Measurements from ENCODE around the gene LPP.

LPP gene

GRCh38 chr3:188330138-188330537 lies 176.2 kb downstream of the LPP start:
- DNase-seq (ENCODE audit: low read depth, low spot score): no peak

- no peak for DNase-seq (ENCODE audit: low read depth, low spot score)
Measured at GRCh38 chr3:188331166-188331565, 177.2 kb downstream of the LPP start.

GRCh38 chr3:188332085-188332484 lies 178.1 kb downstream of the LPP start:
- DNase-seq (ENCODE audit: low read depth, low spot score): no peak

- no peak for DNase-seq (ENCODE audit: low read depth, low spot score)
Measured at GRCh38 chr3:188335656-188336055, 181.7 kb downstream of the LPP start.

- DNase-seq (ENCODE audit: low read depth, low spot score): no peak
Measured at GRCh38 chr3:188336178-188336577, 182.2 kb downstream of the LPP start.

- DNase-seq (ENCODE audit: low read depth, low spot score): no peak
Measured at GRCh38 chr3:188337232-188337631, 183.3 kb downstream of the LPP start.

GRCh38 chr3:188338086-188338485 lies 184.1 kb downstream of the LPP start:
- DNase-seq (ENCODE audit: low read depth, low spot score): no peak

- DNase-seq (ENCODE audit: low read depth, low spot score): no peak
Measured at GRCh38 chr3:188339410-188340295, 185.7 kb downstream of the LPP start.

- DNase-seq (ENCODE audit: low read depth, low spot score): no peak
Measured at GRCh38 chr3:188341501-188341900, 187.5 kb downstream of the LPP start.

GRCh38 chr3:188342991-188343732 lies 189.2 kb downstream of the LPP start:
- no peak for DNase-seq (ENCODE audit: low read depth, low spot score)

GRCh38 chr3:188343894-188344293 lies 189.9 kb downstream of the LPP start:
- peak; percentile 44 for DNase-seq (ENCODE audit: low read depth, low spot score)

- peak; percentile 87 for DNase-seq (ENCODE audit: low read depth, low spot score)
Measured at GRCh38 chr3:188345223-188345622, 191.3 kb downstream of the LPP start.

- peak; percentile 98 for DNase-seq (ENCODE audit: low read depth, low spot score)
Measured at GRCh38 chr3:188348435-188349244, 194.7 kb downstream of the LPP start.

GRCh38 chr3:188349351-188349901 lies 195.5 kb downstream of the LPP start:
- DNase-seq (ENCODE audit: low read depth, low spot score): peak; percentile 58

- no peak for DNase-seq (ENCODE audit: low read depth, low spot score)
Measured at GRCh38 chr3:188349933-188350332, 196.0 kb downstream of the LPP start.

- DNase-seq (ENCODE audit: low read depth, low spot score): no peak
Measured at GRCh38 chr3:188350961-188351360, 197.0 kb downstream of the LPP start.

- no peak for DNase-seq (ENCODE audit: low read depth, low spot score)
Measured at GRCh38 chr3:188351648-188352047, 197.7 kb downstream of the LPP start.

- DNase-seq (ENCODE audit: low read depth, low spot score): no peak
Measured at GRCh38 chr3:188352196-188352927, 198.4 kb downstream of the LPP start.

GRCh38 chr3:188353426-188353825 lies 199.5 kb downstream of the LPP start:
- DNase-seq (ENCODE audit: low read depth, low spot score): no peak

GRCh38 chr3:188358787-188359493 lies 205.0 kb downstream of the LPP start:
- DNase-seq (ENCODE audit: low read depth, low spot score): no peak

Data from astrocyte of the hippocampus (primary cell).